Measurements from ENCODE around the gene MAEA.

The MAEA gene

DNA sequence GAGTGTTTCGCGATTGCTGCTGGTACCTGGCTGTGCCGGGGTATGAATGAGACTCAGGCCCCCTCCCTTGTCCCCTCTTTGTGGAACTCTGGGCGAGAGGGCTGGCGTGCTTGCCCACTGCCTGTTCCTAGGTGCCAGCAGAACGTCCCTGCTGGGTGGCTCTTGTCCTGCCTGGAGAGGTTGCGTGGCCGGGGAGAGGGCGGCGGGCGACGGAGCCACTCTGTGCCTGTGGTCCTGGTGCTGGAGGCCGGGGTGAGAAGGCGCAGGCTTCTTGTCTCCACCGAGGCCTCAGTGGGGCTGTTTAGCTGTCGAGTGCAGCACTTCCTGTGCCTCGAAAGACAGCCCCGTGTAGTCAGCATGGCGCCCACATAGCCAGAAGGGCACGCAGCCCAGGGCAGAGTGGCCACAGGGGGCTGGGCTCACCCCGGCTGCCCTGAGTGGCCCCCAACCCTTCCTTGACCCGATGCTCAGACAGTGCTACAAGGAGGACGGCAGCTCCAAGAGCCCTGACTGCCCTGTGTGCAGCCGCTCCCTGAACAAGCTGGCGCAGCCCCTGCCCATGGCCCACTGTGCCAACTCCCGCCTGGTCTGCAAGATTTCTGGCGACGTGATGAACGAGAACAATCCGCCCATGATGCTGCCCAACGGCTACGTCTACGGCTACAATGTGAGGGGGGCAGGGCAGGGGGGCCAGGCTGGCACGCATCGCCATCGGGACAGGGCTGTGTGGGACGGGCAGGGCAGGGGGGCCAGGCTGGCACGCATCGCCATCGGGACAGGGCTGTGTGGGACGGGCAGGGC, 48.5 kb downstream of the MAEA start:
- no peak for DNase-seq

DNA sequence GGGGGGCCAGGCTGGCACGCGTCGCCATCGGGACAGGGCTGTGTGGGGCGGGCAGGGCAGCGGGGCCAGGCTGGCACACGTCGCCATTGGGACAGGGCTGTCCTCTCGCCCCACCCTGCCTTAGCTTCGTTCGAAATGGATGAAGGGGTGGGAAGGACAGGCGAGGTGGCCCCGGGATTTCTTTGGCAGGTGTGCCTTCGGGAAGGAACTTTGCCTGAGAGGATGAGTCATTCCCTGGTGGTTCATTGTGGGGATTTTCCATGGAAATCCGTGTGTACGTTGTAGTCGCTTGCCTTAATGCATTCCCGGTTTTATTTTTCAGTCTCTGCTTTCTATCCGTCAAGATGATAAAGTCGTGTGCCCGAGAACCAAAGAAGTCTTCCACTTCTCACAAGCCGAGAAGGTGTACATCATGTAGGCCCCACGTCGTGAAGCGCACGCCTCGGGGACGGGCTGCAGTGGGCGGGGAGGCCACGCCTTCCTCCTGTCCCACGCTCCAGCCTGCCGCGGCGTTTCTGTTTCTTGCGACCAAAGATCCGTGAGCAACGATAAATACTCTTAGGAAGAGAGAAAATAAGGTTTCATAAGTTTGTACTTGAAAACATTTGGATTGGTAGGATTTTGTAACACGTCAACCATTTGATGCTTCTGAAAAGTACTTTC, 49.2 kb downstream of the MAEA start:
- DNase-seq: no peak

DNA sequence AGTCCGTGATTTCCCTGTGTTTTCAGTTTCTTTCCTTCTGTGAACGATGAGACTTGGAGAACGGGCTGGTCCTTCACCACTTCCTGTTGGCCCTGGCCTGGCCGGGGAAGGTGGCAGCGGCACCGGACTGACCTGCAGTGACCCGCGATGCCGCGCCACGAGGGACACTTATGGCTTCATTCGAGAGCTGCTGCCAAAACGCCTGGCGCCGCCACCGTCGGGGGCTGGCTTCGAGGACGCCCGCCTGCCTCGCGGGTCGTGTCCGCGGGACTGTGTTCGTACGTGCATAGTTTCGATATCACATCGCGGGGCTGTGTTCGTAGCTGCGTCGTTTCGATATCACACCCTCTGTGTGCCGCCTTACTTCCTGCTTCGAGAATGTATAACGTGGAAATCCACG, 49.8 kb downstream of the MAEA start:
- no peak for DNase-seq

DNA sequence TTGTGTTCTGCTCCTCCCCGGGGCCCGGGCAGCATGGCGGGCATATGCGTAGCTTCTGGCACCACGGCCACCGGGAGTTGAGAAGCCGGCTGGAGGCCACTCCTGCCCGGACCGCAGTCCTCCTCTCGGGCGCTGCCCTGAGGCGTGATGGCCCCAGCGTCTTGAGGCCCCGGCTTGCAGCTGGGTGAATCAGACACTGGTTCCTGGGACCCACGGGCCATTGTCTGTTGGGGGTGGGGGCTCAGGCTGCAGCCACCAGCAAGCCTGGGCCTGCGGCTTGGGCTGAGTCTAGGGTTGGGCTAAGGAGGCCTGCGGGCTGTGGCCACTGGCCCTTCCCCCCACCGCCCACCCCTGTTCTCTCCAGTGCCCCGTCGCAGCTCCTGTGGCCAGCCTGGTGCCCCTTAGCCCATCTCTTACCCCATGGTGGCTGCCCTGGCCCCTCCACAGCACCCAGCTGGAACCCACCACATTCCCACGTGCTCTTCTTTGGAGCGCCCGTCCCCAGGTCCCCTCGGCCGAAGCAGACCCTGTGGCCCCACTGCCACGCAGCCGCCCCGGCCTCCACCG, 50.6 kb downstream of the MAEA start:
- no peak for DNase-seq

DNA sequence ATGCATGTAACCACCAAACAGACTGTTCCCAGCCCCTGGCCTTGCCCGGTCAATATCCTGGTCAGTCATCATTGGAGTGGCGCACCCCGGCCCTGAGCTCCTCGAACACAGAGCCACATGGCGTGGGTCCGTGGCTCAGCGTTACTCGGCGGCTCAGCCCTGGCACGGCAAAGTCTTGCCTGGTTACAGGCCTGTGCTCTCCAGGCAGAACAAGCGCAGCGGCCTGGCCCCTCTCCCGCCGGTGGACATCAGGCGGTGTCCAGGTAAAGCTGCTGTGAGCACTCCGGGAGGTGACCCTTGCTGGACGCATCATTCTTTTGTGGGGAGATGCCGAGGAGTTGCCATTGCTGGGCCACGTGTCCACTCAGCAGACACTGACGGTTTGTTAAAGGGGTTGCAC, 51.2 kb downstream of the MAEA start:
- no peak for DNase-seq

DNA sequence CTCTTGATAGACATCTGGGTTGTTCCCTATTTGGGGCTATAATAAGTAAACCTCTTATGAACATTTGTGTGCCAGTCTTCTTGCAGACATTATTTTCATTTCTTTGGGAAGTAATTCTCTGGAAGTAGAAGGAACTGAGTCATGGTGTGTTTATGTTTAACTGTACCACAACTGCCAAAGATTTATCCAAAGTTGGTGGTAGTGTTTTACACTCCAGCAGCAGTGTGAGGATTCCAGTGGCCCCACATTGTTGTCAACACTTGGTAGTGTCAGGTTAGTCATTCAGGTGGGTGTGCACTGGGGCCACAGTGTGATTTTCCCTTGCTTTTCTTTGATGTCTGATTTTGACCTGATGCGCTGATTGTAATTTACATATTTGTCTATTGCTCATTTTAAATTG, 52.3 kb downstream of the MAEA start:
- DNase-seq: no peak

DNA sequence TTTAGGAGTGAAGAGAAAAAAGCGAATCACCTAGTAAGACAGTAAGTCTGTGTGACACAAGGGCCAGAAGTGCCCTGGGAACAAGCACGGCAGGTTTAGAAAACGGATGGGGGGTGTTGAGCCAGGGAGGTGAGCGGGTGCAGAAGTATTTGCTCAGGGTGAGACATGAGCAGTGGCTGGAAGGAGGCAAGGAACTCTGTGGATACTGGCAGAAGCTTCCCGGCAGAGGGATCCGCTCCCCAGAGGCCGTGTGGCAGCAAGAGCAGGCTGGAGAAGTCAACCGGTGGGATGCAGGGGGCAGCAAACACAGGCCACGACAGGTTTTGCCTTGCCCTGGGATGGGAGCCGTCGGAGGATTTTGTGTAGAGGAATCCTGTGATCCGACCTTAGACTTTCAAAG, 55.0 kb downstream of the MAEA start:
- no peak for DNase-seq

DNA sequence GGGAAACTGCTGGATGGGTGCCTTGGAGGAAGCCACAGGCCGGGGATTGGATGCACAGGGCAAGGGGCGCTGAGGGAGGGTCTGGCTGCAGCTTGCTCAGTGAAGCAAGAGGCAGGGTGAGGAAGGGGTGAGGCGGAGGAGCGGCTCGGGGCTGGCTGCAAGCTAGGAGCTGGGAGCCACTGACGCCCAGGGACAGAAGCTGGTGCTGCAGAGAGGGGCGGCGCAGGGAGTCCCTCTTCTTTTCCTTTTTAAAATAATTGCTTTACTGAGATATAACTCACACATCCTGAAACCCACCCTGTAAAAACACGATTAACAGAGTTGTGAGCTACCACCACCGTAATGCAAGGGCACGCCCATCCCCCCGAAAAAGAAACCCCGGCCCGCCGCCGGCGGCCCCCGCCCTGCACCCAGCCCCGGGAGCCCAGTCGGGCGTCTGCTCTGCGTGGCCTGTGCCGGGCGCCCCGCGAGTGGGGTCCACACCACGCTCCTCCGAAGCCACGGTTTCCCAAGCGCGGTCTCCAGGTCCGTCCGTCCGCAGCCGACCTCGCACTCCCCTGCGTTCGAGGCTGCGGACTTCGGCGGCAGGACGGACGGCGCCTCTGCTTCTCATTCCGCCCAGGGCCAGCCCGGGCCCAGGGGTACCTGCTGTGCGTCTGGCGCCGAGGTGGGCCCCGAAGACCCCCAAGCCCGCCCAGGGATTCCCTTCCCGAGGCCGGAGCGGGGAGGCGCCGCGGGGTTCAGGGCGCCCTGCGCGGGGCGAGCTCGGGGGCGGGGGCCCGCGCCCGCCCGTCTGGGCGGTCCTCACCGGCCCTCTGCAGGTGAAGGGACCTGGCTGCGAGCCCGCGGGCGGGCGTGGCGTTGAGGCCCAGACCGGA, 56.5 kb downstream of the MAEA start:
- no peak for DNase-seq

DNA sequence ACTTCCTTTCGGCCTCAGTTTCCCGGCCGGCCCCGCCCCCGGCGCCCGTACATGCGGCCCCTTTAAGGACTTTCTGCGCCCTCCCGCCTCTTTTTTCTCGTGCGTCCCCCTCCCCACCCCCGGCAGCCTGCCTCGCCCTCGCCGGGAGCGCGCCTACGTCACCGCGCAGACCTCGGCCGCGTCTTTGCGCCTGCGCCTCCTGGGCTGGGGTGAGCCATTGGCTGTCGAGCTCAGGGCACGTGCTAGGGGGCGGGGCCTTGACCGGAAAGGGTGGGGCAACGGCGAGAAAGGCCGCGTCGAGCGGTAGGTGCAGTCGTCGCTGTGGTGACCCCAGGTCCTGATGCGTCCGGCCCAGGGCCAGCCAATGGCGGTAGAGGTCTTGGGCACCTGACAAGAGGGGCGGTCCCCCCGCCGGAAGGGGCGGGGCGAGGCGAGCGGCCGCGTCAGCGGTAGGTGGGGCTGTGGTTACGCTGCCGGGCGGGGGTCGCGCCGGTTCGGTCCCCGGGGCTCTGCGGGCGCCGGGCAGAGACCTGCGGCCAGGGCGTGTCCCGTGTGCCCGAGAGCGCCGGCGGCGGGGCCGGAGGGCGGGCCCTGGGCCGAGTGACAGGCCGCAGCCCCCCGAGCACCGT, 57.2 kb downstream of the MAEA start, which contains the start of gene UVSSA:
Gene UVSSA (plus strand): TSS at position 428 of the 629 bp plus-strand sequence. CDS start 884 bp downstream, outside the sequence.
- DNase-seq: peak; percentile 95

DNA sequence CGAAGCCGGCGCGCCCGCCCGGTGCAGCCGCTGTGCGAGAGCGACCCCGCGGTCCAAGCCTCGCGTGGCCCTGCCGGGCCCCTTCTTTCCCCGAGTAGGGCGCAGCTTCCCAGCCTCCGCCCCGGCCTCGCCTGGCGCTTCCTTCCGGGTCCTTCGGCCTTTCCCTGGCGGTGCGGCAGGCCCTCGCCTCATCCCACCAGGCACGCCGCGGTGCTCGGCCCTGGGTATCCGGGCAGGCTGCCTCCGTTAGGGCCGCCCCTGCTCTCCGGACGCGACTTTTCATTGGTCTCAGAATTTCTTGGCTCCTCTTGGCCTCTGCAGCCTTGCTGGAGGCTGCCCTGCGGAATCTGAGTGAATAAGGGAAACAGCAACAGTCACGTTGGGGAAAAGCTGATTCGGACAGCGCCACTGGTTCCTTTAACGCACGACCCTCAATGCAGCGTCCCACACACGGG, 57.7 kb downstream of the MAEA start:
- DNase-seq: no peak

DNA sequence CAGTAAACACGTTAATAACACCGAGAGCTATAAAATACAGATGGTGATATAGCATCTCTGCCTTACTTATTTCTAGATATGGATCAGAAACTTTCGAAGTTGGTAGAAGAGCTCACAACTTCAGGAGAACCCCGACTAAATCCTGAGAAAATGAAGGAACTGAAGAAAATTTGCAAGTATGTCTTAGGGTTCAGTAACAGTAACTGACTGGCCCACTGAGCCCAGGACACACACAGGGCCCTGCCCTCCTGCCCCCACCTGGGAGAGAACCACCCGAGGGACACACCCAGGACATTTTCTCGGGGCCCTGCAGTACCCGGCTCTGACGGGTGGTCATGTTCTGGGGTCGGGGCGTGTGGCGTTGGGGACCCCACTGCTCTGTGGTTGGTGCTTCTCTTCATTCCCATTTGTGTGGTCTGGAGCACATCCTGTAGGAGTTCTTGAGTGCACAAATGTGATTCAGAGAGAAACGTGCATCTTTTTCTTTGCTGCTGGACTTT, 58.4 kb downstream of the MAEA start:
- no peak for DNase-seq

DNA sequence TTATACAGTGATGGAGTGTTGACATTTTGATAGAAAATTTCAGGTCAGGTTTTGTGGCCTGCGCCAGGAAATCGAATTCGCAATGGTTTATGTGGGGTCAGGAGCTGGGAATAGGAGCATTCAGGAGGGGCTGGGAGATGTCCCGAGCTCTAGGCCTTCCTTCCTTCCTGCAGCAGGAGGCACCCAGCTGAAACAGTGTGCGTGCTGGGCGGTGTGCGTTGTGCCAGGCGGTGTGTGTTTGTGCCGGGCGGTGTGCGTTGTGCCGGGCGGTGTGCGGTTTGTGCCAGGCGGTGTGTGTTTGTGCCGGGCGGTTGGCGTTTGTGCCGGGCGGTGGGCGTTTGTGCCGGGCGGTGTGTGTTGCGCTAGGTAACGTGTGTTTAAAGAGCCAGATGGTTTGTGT, 59.1 kb downstream of the MAEA start:
- no peak for DNase-seq

DNA sequence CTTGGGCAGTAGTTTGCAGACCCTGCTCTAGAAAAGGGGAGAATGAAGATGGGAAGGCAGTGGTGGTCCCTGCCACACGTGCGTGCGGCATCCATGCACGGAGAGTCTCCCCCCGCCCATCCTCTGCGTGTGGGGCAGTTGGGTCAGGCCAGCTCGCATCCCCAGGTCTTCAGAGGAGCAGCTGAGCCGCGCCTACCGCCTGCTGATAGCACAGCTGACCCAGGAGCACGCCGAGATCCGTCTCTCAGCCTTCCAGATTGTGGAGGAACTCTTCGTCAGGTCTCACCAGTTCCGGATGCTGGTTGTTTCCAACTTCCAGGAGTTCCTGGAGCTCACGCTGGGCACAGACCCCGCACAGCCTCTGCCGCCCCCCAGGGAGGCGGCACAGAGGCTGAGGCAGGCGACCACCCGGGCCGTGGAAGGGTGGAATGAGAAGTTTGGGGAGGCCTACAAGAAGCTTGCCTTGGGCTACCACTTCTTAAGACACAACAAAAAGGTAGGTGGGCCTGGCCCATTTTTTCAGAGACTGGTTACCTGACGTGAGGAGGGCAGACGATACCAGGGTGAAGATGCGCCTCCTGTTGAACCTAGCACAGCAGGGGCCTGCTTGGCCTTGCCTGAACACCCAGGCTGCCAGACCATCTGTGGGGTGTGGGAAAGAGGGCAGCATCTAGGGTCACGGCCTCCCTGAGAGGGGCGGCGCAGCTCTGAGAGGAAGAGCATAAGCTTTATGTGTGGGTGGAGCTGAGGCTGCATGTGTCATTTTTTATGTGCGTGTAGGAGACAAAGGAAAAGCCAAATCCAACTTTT, 59.9 kb downstream of the MAEA start:
- no peak for DNase-seq

DNA sequence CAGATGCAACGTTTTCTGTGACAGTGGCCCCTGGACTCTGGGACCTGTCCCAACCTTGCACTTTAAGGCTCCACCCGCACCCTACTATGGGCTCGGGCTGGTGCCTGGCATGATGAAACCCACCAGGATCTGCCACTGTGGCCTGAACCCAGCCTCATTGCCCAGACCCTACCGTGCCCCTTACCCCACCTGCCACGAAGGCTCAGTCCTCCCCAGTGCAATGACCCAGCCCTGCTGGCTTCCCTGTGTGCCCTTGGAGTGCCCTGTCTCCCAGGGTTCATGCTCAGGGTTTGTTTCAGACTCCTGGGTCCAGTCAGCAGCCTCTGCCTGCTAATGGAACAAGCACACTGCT, 60.5 kb downstream of the MAEA start:
- DNase-seq: no peak

DNA sequence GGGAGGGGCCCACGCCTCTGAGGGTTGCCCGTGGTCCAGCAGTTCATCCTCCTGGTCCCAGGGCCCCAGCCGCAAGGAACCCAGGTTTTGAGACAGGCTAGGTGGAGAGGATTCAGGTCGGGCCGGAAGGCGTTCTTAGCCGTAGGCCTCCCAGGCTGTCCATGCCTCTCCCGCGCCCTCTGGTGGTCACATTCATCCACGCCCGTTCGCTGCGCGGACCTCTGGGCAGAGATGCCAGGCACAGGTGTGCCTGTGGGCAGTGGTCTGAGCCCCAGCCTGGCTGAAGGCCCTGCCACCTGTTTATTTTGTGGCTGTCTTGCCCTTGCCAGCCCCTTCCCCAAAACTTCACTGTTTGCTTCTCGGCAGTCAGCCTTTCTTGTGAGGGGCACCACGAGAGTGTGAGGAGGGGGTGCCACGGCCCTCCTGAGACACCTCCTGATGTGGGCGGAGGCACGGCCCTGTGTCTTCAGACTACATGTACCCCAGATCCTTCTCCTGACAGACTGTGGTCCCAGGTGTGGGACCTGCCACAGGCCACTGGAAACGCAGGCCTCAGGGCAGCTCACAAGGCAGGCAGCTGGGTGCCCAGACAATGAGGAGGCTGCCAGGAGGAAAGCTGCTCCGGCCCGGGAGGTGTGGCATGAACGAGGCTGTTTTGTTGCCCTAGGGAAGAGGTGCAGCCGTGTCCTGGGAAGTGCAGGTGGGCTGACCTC, 62.3 kb downstream of the MAEA start:
- no peak for DNase-seq

DNA sequence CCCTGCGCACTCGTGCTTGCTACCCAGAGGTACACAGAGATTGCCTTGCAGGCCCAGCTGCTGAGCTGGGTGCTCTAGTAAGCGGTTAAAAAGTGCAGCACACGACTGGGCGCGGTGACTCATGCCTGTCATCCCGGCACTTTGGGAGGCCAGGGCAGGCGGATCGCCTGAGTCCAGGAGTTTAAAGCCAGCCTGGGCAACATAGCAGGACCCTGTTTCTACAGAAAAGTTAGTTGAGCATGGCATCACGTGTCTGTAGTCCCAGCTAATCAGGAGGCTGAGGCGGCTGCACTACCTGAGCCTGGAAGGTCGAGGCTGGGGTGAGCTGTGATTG, 62.8 kb downstream of the MAEA start:
- DNase-seq: no peak

DNA sequence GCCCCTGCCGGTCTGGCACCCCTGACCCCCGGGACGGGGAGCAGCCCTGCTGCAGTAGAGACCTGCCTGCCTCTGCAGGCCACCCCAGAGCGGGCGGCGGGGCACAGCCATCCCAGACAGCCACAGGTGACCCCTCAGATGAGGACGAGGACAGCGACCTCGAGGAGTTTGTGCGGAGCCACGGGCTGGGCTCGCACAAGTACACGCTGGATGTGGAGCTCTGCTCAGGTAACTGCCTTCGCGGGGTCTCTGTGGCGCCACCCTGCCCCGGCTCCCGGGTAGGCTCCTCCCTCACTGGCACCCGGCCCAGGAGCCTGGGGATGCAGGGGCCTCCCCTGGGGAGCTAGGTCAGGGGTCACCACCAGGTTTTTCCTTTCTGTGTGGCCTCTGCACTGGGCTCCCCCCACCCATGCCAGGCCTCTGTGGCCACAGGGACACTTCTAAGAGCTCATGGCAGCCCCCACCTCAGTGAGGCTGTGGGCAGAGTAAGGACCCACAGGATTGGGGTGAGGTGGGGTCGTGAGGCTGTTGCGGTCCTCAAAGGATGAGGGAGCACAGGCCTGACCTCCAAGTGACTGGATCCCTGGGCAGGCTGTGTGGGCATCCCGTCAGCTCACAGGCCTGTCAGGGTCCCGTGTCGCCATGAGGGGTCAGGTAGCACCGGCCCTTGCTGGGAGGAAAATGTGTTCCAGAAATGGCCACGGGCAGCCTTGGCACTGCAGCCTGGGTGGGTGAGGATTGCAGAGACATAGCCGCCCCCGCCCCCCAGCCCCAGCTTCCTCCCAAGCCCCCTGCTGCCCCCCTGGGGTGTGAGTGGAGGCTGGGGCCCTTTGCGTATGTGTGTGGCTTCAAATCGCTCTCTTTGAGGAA, 63.7 kb downstream of the MAEA start:
- DNase-seq: no peak

DNA sequence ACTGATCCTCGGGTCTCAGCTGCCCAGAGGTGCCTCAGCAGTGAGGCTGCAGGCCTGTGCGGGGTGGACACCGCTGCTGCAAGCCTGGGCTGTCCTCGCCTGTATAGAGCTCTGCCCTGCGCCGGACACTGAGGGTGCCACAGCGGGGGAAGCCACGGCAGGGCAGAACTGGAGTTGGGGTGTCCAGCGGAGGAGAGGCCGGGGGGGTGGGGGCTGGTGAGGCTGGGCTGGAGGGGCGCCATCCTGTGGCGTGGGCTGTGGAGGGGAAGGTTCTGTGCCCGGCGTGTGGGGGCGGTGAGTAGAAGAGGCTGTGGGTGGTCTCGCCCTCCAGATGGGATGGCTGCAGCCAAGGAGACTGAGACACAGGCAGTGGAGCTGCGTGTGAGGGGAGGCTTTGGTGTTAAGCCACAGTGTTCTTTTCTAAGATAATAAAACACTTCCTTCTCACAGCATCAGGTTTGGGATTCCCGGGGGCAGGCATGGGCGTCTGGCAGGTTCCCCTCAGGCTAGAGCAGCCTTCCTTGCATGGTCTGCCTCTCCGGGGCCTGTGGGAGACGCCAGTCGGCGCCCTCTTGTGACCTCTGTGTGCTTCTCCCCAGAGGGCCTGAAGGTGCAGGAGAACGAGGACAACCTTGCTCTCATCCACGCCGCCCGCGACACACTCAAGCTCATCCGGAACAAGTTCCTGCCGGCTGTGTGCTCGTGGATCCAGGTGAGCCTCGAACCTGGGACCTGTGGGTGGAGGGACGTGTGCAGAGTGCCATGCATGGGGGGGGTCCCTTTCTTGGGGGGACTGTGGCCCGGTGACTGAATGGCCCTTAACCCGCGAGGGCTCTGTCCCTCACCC, 64.7 kb downstream of the MAEA start:
- no peak for DNase-seq

DNA sequence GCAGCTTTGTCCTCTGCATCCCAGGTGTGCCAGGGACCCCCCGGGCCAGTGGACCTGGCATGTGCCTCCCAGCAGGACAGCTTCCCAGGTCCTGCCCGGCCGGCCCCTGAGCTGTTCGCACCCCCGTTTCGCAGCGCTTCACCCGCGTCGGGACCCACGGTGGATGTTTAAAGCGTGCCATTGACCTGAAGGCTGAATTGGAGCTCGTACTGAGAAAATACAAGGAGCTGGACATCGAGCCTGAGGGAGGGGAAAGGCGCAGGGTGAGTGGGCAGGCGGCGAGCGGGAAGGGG, 65.2 kb downstream of the MAEA start:
- DNase-seq: no peak

Measured in NCI-H446 treated with DMSO at 0.1 percent for 48 hours (cell line).